Stimulated activated CD4-positive, alpha-beta T cell treated with anti-CD3 and anti-CD28 coated beads, Interleukin-12 subunit alpha, Interleukin-12 subunit beta, amount 100 ng/mL, for 48 hours (primary cell): Measurements from ENCODE around the gene VRTN.
"Not testable (repeated sequence)": the region's sequence is repeated elsewhere in the genome, so short reads cannot be mapped to it uniquely, and the experiment has no call there.

Experiments used
- DNase-seq, 3 donors: peaks; one replicate each; pipeline ENCODE4 v3.0.0-alpha.2; 2020; ENCODE audit warnings: low read depth in 2 of 3, low spot score in 1 of 3

Gene VRTN

DNA sequence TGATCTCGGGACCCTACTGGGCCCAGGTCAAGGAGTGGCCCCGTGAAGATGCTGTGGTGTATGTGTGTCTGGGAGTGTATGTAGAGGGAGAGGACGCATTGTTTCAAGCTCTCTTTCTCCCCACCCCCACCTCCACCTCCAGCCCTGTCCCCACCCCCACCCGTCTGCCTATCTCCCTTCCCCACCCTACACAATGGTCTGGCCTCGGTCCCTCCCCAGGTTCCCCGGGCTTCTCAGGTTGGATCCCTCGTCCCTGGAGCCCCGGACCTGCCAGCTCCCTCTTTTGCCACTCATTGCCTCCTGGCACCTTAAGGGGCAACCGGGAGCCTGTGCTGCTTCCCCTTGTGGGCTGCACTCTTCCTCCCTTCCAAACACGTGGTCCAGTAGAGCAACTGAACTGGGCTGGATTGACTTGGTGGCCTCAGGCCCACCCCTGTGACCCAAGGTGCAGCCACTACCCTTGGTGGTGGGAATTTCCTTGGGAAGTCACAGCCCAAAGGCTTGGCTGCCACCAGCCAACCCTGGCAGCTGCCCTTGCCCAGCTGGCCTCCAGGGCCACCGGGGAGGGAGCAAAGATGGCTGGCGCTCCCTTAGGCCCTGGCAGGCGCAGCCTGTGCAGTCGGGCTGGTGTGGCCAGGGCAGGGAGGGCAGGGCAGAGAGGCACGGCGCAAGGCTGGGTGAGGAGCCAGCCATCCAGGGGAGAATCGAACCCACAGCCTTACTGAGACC, 628 bp downstream of the VRTN start:
- DNase-seq: no peak

DNA sequence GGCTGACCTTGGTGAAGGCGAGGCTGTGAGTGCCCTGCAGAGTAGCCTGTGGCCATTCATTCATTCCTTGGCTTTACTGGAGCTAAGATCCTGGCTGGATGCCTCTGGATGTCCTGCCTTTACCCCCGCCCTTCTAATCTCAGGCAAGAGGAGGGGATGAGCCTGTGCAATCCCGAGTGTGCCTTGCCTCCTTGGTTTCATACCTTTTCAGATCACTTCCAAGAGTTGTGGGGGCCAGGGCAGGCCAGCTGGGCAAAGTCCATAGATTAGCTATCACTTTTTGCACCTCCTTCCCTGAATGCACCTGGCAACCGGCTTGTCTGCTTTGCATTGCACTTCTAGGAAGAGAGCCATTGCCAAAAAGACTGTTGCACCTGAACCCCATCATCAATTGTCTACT, 1.5 kb downstream of the VRTN start:
- DNase-seq: no peak

DNA sequence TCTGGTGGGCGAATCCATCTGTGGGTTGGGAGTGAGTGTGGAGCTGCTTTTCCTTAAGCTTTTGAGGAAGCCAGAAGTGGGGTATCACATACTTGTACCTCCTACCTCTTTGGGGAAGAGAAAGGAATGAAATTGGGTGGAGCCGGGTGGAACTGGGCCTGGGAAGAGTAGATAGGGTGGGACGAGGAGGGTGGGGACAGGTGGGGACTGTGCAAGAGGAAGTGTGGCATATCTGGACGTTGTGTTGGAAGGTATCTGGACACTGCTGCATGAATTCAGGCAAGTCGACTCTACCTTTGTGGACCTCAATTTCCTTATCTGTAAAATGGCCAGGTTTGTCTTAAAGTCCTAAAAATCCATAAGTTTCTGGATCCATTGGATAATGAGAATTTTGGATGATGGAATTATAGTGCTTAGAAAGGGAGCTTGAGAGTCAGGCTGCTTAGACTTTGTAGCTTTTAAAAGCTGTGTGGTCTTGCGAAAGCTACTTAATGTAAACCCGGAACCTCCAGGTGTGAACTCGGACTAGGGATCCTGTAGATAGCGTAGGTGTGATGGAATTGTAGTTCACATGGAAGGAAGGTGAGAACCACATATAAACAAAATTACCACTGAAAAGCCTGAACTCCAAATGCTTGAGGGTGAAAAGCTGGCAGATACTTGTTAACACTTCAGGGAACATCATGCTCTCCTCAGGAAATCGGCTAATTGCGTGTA, 2.1 kb downstream of the VRTN start:
- DNase-seq: no peak

DNA sequence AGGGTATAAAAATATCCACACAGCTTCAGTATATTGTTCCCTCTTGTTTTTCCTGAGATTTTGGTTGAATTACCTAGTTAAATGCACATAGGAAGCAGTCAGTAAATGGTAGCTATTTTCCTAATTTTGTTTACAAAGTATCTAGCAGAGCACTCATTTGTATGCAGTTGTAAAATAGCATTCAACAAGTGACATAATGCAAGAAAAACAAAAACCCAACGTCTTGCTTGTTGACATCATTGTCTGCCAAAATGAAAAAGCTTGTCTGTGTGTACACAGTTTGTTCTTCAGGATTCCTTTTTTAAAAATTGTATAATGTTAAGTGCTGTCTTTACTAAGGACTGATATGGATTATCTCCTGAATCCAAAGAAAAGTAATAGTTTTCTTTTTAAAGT, 2.7 kb downstream of the VRTN start:
- no peak for DNase-seq

DNA sequence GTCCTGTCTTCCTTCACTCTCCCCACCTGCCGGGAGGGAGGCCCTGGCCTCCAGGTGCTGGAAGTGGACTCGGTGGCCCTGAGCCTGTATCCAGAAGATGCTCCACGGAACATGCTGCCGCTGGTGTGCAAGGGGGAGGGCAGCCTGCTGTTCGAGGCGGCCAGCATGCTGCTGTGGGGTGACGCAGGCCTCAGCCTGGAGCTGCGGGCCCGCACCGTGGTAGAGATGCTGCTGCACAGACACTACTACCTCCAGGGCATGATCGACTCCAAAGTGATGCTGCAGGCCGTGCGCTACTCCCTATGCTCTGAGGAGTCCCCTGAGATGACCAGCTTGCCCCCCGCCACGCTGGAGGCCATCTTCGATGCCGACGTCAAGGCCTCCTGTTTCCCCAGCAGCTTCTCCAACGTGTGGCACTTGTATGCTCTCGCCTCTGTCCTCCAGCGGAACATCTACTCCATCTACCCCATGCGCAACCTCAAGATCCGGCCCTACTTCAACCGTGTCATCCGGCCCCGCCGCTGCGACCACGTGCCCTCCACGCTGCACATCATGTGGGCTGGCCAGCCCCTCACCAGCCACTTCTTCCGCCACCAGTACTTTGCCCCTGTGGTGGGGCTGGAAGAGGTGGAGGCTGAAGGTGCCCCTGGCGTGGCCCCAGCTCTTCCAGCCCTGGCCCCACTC, 8.8 kb downstream of the VRTN start:
- DNase-seq: no peak

DNA sequence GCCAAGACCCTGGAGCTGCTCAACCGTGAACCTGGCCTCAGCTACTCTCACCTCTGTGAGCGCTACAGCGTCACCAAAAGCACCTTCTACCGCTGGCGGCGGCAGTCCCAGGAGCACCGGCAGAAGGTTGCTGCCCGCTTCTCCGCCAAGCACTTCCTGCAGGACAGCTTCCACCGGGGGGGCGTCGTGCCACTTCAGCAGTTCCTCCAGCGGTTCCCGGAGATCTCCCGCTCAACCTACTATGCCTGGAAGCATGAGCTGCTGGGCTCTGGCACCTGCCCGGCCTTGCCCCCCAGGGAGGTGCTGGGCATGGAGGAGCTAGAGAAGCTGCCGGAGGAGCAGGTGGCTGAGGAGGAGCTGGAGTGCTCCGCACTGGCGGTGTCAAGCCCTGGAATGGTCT, 9.3 kb downstream of the VRTN start:
- DNase-seq: no peak

DNA sequence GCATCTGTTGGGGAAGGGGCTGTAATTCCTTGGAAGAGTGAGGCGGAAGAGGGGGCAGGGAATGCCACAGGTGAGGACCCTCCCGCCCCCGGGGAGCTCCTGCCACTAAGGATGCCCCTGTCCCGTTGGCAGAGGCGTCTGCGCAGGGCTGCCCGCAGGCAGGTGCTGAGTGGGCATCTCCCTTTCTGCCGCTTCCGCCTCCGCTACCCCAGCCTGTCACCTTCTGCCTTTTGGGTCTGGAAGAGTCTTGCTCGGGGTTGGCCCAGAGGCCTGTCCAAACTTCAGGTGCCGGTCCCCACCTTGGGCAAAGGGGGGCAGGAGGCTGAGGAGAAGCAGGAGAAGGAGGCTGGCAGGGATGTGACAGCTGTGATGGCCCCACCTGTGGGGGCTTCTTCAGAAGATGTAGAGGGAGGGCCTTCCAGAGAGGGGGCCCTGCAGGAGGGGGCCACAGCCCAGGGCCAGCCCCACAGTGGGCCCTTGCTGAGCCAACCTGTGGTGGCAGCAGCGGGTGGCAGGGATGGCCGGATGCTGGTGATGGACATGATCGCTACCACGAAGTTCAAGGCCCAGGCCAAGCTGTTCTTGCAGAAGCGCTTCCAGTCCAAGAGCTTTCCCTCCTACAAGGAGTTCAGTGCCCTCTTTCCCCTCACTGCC, 10.0 kb downstream of the VRTN start:
- no peak for DNase-seq

DNA sequence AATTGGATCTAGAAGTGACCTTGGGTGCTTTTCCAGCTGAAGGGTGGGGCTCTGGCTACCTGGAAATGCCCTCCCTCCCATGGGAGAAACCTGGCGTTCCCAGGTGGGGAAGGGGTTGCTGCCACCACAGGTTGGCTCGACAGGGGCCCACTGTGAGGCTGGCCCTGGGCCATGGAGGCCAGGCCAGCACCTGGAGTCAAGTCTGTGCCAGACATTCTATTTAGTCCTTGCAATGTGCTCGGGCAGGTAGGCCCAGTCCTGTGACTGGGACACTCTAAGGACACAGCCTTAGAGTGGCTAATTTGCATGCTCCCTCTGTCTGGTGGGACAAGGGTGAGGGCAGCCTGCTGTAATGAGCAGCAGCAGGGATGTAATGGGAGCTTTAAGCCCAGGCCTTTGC, 11.9 kb downstream of the VRTN start:
- no peak for DNase-seq

DNA sequence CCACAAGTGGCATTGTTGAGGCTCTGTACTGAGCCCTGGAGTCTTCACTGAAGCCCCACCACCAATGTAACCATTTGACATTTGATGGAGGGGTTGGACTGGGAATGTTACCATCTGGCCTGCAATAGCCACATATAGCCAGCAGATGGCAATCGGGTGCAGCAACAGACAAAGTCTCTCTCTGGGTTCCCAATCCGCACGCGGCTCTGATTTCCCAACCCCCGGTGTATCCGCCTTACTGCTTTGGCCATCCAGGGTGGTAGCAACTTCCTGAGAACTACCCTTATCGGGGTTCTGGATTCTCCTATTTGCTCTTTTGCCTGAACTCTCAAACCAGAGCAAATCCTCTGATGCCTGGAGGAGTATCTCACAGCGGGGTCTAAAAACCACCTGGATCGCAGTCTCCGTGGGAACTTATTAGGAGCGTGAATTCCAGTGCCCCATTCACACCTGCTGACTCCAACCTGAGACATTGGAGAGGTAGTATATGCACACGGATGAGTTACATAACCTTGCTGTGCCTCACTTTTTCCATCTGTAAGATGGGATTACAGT, 14.2 kb downstream of the VRTN start:
- peak; percentile 46 to 58 (median 49) for DNase-seq

DNA sequence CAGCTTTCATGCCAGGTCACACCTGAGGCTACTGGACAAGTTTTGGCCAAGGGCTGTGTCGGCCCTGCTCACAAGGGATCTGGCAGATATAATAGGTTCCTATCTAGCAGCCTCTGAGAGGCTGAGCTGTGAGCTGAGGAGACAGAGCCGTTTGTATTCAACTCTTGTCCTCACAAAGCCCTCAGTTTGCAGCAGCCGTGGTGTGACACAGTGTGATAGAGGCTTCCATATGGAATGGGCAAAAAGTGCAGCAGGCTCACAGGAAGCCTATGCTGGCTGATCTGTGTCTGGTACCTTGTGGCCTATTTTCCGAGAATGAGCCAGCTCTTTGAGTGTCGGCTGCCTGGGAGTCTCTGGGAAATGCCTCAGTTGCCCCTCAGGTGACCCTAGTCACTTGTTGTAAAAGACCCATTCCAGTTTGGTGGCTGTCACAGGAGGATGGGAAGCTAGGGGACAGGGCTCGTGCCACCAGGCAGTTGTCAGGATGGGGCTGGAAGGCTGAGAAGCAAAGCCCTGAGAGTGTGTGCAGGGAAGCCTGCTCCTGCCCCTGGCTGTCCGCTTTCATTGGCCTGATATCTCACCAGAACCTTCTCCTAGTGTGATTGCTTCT, 16.1 kb downstream of the VRTN start:
- no peak for DNase-seq

DNA sequence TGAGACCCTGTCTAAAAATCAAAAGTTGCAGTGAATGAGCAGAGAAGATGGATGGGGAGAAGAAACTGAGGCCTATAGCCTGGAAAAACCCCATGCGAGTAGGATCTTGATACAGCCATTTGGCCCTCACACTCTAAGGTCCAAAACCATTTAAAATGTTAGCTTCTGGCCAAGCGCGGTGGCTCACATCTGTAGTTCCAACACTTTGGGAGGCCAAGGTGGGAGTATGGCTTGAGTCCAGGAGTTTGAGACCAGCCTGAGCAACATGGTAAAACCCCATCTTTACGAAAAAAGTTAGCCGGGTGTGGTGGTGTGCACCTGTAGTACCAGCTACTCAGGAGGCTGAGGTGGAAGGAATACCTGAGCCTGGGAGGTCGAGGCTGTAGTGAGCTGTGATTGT, 19.8 kb downstream of the VRTN start:
- no peak for DNase-seq

DNA sequence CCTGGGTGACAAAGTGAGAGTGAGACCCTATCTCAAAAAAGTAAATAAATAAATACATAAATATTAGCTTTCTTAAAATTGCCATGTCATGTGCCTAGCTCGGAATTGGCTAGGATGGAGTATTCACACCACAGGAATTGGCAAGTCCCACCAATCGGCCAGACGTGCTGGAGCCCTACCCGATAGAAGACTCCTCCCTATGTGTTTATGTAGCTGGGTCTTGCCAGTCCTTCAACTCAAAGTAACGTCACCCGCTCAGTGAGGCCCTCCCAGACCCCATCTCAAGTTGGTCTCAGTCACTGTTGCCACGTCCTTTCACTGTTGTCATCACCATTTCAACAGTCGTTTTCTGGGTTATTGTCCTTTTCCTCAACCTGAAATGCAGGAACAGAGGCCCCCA, 20.2 kb downstream of the VRTN start:
- no peak for DNase-seq

DNA sequence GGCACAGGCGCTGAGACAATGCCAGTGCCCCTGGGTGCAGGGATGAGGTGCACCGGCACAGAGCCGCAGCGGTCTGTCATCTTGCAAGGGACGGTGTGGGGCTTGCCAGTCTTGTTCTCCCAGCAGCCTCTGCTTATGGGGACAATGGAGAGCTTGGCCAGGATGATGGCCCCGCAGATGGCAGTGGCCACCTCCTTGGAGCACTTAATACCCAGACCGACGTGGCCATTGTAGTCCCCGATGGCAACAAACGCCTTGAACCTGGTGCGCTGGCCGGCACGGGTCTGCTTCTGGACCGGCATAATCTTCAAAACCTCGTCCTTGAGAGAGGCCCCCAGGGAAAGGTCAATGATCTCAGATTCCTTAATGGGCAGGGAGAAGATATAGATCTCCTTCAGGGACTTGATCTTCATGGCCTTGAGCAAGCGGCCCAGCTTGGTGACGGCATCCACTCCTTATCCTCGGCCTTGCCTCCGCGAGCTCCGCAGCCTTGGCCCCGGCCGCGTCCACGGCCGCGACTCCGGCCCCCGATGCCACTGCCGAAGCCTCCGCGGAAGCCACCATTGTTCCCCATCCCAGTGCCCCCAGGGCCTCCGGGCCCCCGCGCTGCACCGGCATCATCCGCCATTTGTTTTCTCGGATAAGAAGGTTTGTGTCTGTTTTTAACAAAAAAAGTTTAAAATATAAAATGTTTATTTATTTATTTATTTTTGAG, 29.9 kb downstream of the VRTN start:
- DNase-seq: no peak

DNA sequence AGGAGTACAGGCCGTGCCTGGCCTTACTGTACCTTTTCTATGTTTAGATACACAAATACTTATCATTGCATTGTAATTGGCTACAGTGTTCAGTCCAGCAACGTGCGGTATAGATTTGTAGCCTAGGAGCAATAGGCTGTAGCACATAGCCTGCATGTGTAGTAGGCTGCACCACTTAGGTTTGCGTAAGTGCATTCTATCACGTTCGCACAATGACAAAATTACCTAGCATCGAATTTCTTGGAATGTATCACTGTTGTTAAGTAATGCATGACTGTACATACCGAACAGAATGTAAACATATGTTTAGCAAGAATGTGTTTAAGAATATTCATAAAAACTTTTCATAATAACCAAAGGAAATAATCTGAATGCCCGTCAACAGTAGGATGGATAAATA, 31.9 kb downstream of the VRTN start:
- DNase-seq: no peak

DNA sequence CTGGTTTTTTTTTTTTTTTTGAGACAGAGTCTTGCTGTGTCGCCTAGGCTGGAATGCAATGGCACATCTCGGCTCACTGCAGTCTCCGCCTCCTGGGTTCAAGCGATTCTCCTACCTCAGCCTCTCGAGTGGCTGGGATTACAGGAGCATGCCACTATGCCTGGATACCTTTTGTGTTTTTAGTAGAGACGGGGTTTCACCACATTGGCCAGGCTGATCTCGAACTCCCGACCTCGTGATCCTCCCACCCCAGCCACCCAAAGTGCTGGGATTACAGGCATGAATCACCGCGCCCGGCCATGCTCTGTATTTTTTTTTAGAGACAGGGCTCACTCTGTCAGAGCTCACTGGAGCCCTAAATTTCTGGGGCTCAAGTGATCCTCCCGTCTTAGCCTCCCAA, 32.6 kb downstream of the VRTN start:
- DNase-seq: no peak

DNA sequence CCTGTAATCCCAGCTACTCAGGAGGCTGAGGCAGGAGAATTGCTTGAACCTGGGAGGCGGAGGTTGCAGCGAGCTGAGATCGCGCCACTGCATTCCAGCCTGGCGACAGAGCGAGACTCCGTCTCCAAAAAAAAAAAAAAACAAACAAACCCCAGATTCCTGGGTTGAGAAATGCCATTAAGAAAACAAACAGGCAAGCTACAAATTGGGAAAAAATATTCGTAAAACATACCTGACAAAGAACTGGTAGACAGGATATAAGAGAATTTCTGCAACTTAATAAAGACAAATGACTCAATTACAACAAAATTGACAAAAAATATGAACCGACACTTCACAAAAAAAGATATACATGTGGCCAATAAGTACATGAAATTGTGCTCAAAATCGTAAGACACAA, 33.3 kb downstream of the VRTN start:
- DNase-seq: not testable (repeated sequence)

DNA sequence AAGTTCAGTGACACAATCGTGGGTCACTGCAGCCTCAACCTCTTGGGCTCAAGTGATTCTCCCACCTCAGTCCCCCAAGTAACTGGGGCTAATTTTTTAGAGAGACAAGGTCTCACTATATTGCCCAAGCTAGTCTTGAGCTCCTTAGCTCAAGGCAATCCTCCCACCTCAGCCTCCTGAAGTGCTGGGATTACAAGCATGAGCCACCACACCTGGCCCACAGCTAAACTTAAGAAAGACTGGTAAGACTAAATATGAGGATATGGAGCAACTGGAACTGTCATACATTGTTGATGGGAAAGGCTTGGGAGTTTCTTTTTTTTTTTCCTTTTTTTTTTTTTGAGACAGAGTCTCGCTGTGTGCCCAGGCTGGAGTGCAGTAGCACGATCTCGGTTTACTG, 34.0 kb downstream of the VRTN start:
- DNase-seq: no peak

DNA sequence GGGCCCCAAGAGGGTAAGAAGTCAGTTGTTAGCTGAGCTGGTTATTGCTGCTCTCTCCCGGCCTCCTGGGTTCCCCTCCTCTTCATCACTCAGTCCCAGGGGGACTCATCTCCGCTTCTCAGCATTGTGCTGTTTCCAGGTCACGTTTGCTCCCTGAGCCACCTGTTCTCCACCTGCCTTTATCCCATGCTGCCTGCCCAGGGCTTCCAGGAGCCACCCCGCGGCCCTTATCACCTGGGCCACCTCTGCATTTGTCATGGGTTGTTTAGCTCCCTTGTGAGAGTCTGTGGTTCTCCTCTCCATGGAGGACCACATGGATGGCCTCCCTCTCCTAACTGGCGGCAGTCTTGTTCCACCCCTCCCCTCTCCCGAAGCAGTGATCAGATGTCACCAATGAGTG, 41.7 kb downstream of the VRTN start:
- DNase-seq: no peak

DNA sequence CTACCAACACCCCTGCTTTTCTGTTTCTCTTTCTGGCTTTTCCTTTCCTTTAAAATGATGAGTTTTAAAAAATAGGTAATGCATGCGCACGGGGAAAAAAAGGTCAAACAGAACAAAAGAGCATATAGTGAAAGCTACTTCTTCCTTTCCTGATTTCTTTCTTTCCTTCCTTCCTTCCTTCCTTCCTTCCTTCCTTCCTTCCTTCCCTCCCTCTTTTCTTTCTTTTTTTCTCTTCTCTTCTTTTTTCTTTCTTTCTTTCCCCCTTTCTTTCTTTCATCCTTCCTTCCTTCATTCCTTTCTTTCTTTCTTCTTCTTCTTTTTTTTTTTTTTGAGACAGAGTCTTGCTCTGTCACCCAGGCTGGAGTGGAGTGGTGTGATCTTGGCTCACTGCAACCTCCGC, 42.2 kb downstream of the VRTN start:
- not testable (repeated sequence) for DNase-seq

DNA sequence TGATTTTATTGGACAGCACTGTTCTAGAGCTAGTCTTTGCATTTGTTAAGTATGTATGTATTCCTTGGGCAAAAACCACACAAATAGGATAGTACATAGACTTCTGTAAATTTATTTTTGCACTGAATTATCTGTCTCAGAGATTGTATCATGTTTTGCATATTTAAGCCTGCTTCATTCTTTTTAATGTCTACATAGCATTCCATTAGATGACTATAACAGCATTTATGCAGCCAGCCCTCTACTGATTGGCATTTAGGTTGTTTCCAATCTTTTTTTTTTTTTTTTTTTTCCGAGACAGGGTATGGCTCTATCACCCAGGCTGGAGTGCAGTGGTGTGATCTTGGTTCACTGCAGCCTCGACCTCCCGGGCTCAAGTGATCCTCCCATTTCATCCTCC, 43.2 kb downstream of the VRTN start:
- DNase-seq: no peak
